Renal cortex interstitium (tissue), 11 donors: ENCODE results near the gene CCDC138. TPM values are rescaled to one million over a fixed set of nuclear protein-coding genes. Genes with fewer than 3 reads are reported as not detected.

ENCODE experiments used
- DNase-seq, 11 donors: peaks; one replicate each; pipeline ENCODE4 v3.0.0-alpha.2; 2013; ENCODE audit warnings: low read depth in 9 of 11, low spot score in 4 of 11; ENCODE audit errors: extremely low read depth in 1 of 11
- polyA plus RNA-seq, 3 donors: library from polyadenylated mRNA; unstranded; fragments of 120-200 nt; gene quantifications; one replicate each; pipeline ENCODE4 v1.2.1, GENCODE V29; 2013; ENCODE audit not compliant: insufficient read length in 3 of 3

The CCDC138 gene
- polyA plus RNA-seq, 3 donors = 15.2 to 20.0 (median 15.5) TPM

GRCh38 chr2:108924580-108925251 lies 138.1 kb downstream of the CCDC138 start:
- no peak for DNase-seq

- no peak for DNase-seq
These were observed 138.7 kb downstream of the CCDC138 start for GRCh38 chr2:108925286-108925685.

- no peak for DNase-seq
These were observed 139.2 kb downstream of the CCDC138 start for GRCh38 chr2:108925735-108926134.

Other genes starting within 250 kb of the CCDC138 start
- gene RANBP2, start 67.3 kb upstream of the CCDC138 start, polyA plus RNA-seq = 10 to 100 TPM; 63.4 to 75.4 (median 74.3) TPM
- gene EDAR, start 202.4 kb downstream of the CCDC138 start, polyA plus RNA-seq = 1 to 10 TPM; 2.8 to 4.0 (median 2.9) TPM